Activated gamma-delta T cell treated with Interleukin-2 at 50 U/mL for 16 hours (primary cell): ENCODE results near the gene DDB1.

Source experiments
- DNase-seq: peaks from one replicate; pipeline ENCODE4 v3.0.0-alpha.2; 2020

Gene DDB1

DNA sequence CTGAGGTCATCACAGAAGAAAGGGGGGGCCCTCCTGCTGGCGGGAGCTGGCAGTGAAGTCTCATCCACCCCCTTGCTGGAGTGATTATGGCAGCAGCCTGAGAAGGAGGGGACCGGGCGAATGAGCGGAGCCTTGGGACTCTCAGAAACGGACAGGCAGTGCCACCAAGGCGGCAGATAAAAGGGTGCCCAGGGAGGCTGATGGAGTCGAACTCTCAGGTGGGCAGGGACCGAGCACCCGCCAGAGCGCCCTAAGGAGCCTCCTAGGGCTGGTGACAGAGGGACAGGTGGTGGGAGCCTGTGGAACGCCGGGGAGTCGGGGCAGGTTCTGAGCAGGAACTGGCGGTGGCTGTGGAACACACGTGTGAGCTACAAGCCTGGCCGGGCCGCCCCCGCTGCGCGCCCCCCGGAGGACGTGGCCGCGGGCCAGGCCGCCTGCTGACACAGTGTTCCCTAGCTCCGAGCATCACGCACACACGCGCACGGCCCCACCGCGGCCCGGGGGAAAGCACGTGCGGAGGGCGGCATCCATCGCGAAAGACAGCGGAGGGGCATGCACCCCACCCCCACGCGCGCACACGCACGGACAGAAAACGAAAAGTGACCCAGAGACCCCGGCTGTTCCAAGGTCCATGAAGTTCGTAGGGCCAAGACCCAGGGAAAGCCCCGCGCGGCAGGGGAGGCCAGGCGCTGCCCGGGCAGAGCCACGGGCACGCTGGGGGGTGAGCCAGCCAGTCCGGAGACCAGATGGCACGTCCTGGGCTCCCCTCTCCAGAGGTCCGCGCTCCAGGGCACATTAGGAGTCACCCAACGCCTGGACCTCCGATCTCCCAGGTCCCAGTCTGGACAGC is 38.8 kb downstream of the DDB1 start:
- no peak for DNase-seq

DNA sequence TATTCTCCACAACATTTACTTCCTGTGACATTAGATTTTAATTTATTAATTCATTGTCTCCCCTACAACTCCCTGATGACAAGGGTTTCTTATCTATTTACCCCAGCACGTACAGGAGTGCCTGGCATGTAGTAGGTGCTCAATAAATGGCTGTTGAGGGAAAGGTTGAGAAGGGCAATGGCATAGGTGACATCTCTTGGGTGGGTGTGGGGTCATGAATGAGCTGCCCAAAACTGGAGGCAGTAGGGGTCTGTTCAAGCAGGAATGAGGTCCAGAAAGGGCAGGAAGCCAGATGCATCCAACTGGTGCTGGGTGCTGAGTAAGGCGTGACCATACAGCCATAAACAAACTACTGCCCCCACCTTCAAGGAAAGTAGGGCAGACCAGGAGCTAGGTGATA is 40.5 kb downstream of the DDB1 start:
- DNase-seq = no peak

DNA sequence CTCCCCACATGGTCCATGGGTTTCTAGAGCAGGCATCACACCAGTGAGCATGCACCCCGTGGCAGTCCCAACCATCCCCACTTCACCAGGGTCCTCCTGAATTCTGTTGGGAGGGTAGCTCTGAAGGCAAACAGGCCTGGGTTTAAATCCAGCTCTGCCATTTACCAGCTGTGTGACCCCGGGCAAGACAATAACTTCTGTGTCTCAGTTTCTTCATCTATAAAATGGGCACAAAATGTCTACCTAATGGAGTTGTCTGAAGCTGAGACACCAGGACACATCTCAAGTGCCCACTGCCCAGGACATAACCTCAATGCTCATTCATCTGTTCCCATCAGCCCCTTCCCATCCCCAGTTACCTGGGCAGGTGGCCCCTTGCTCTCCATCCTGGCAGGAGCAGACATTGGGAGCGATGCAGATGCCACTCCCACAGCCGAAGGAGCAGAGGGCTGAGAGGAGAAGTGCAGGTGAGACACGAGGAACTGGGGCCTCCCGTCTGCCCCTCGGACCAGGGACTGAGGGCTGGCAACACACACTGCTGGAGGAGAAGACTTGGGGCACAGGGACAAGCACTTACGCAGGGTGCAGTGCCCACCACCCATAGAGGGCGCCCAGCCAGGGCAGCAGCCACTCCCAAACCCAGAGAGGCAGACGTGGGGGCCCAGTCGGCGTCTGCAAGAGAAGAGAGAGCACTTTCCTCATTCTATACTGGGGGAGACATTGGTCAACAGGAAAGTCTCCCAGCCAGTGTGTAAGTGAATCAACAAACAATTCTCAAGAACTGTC is 41.8 kb downstream of the DDB1 start:
- no peak for DNase-seq

DNA sequence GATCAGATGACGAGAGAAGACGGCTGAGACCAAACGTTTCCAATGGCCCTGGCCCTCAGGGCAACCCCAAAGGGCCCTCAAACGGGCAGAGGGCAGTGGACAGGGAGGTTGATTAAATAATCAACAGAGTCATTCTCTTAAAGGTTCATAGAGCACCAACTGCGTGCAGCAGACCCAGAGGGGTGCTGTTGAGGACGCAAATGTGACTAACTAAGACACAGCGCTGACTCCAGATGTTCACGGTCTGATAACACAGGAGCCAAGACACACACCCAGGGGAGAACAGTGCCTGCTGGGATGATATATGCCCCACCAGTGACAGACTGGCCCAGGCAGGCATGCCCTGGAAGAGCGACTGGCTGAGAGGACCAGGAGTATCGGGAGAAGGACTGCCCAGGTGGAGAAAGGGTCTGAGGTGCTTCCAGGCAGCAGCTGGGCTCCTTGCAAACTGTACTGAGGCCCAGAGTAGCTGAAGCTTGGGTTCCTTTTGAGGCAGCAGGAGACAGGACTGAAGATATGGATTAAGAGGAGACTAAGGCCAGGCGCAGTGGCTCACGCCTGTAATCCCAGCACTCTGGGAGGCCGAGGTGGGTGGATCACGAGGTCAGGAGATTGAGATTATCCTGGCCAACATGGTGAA is 45.4 kb downstream of the DDB1 start:
- DNase-seq = no peak

DNA sequence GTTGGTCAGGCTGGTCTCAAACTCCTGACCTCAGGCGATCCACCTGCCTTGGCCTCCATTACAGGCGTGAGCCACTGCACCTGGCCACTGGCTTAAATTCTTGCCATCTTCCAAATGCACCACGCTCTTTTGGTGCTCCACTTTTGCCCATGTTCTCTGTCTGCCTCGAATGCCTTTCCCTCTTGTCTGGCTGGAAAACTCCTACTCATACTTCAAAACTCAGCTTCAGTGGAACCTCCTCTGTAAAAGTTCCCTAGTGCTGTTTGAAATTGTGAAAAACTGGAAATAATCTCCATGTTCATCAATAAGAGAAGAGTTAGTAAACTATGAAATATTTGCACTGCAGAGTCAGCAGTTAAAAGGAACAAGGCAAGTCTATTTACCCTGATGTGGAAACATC is 49.3 kb downstream of the DDB1 start:
- DNase-seq = no peak

DNA sequence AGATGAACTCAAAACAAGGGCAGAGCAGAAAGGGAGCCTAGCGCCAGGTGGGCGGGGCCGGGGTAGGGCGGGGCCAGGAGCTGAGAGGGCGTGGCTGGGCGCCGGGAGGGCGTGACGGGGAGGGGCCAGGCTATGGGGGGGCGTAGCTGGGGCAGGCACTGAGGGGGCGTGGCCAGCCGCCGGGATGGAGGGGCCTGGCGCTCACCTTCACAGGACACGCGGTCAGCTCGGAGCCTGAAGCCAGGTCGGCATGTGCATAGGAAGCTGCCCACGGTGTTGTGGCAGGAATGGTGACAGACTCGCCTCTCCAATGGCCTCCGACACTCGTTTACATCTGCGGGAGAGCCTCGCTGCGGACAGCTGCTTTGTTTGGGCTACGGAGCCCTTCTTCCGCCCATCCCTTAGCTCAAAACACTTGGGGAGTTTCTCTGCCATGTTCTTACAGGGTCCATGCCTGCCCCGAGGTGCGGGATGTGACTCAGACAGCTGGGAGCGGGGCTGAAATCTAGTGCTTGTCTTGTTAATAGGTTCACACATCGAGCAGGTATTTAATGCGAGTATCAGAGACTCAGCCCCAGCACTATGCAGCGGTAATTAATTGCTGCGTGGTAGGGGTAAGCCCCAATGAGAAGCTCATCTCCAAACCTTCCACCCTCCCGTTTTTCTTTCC is 51.2 kb downstream of the DDB1 start:
- no peak for DNase-seq

DNA sequence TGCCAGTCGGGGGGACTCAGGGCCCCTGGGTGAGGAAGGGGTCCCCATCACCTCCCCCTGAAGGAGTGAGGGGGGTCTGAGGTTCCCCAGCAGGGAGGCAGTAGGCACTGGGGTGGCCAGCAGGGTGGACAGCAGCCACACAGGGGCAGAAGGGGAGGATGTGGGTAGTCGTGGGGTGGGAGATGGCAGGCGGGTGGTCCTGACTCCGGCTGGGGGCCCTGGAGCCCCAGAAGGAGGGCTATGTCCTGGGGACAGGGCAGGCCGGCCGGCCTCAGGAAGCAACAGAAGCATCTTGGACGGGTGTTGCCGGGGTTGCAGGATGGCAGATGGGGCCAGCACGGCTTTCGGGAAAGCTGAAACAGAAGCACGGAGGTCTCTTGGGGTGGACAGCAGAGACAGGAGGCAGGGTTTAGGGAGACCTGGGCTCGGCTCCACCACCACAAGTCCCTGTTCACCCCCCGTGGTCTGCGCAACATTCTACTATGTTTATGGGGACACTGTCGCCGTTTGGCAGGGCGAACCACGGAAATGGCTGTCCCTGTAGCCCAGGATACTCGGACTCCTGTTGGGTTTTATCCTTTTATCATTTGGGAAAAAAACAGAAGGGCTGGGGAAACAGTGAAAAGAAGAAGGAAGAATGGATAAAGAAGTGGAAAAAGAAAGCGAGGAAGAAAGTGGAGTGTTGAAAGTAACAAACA is 51.9 kb downstream of the DDB1 start:
- DNase-seq = no peak

DNA sequence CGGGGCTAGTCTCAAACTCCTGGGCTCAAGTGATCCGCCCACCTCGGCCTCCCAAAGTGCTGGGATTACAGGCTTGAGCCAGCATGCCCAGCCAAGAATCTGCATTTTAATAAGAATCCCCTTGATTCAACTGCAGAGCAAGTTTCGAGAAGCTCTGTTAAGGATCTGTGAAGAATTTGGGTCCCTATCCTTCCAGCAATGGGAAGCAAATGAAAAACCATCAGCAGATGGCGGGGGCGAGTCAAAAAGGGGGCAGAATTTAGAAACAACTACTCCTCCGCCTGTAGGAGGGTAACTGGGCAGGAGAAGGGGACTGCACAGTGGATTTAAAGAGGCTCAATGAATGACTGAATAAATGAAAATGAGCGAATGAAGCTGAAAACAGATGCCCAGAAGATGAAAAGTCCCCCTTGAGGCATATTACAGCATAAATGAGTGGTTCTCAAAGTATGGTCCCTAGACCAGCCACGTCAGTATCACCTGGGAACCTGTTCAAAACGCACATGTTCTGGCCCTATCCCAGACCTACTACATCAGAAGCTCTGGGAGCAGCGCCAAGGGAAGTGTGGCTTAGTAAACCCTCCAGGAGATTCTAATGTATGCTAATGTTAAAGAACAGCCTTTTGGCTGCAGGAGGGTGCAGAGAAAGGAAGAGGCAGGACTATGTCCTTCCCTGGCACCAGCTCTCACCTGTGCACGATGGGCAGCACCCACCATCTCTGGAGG is 52.8 kb downstream of the DDB1 start:
- DNase-seq = no peak

DNA sequence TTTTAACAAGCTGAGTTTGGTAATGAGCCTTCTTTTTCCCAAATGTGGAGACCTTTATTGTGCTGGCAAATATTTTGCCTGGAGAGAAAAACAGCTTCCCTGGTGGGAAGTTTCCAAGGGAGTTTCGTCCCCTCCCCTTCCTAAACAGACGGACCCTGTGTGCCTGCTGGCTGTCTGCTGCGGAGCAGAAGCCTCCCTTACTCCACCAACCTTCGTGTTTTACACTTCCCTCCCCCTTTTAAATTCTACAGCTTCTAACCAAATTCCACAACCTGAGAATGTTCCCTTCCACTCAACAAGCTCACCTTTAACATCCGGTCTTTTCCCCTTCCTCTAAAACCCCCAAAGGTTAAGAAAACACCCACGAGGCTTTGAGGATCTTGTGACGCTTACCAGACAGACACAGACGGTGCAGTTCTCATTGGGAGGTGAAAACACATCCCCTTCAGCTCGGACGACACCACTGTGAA is 54.9 kb downstream of the DDB1 start:
- DNase-seq = no peak

DNA sequence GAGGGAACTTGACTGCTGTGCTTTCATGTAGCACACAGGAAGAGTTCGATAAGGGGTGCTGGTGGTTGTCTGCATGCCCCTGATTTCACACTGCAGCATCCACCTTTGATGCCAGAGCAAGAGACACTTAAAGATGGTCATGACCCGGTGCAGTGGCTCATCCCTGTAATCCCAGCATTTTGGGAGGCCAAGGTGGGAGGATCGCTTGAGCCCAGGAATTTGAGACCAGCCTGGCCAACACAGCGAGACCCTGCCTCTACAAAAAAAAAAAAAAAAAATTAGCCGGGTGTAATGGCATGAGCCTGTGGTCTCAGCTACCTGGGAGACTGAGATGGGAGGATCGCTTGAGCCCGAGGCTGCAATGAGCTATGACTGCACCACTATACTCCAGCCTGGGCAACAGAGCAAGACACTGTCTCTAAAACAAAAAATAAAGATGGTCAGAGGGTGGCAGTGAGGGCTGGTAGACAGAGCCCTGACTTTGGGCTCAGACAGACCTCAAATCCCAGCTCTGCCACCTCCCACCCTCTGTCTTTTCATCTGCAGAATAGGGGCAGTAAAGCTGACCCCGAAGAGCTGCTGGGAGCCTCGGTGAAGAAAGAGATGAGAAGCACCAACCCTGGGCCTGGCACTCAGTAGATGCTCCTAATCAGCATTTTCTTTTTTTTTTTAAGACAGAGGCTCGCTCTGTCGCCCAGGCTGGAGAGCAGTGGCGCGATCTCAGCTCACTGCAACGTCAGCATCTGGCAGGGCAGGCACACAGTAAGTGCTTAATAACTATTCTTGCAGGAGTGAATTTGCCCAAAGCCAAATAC is 55.5 kb downstream of the DDB1 start:
- no peak for DNase-seq

DNA sequence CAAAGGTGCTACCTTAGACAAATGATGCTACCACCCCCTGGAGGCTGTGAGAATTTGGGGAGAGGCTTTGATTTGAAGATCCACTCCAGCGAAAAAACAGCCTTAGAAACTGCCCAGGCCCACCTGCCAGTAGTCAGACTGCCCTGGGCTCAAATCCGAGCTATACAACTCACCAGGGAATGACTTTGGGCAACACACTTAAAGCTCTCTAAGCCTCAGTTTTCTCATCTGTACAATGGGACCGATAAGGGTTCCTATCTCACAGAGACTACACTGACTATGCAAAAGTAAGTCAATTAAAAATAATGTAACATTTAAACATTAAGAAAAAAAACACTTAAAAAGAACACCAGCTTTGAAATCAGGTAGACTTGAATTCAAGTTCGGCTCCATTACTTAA is 57.7 kb downstream of the DDB1 start:
- no peak for DNase-seq

DNA sequence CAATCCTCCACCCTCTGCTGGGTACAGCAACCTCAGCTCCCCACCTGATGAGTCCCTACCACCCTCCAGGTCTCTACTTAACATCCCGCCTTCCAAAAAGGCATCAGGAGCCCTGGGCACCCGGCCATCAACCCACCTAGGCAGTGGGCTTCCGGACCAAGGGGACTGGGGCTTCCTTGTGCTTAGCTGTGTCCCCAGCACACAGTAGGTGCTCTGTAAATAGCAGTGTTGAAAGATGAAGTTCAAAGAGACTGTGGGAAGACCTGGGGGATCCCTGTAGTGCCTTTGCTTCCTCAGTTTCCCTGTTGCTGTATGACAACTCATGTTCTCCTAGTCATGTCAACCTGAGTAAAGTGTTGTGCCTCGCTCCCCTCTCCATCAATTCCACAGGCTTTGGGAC is 58.8 kb downstream of the DDB1 start:
- DNase-seq = no peak

DNA sequence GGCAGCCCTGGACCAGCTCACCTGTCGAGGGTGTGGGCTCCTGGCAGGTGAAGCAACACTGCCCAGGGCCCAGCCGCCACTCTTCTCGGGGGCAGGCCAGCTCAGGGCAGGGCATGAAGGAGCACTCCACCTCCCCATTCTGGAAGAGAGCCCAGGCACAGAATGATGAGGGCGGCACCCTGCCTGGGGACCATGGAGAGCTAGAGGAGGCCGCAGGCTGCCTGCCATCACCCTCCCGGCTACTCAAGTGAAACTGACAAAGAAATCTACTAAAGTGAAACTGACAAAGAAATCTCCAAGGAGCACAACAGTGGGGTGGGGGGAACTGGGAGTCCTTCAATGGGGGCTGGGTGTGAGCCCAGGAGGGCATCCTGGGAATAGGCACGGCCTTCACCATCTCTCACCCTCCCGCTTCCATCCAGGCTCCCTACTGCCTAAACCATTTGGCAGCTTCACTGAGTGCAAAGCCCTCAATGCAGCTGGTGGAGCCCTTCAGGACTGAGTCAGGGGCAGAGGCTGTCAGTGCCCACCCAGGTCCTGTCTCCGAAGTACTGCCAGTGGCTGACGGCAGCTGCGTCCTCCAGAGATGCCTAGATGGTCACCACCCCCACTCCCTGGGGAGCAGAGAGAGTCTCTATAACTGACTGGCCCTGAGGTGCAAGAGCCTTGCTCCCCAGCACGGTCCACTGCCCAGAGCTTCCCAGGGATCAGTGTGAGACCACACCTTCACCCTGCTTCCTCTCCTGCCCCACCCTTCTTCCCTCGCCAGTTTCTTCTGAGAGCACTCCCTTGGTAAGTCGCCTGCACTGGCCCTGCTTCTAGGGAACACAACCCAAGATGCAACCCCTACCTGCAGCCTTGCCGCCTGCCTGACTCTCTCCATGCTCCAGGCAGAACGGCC is 59.5 kb downstream of the DDB1 start:
- no peak for DNase-seq

DNA sequence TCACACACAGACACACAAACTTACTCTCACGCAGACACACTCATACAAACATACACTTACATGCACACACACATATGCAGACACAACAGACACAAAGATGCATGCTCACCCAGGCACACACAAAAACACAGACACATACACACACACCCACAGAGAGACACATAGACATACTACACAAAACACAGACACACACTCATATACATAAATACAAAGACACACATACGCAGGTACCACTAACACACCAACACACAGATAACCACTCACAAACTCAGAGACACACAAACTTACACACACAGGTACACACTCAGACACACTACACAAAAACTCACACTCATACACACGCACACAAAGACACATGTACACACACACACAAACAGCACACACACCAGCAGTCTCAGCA is 60.2 kb downstream of the DDB1 start:
- DNase-seq = no peak

DNA sequence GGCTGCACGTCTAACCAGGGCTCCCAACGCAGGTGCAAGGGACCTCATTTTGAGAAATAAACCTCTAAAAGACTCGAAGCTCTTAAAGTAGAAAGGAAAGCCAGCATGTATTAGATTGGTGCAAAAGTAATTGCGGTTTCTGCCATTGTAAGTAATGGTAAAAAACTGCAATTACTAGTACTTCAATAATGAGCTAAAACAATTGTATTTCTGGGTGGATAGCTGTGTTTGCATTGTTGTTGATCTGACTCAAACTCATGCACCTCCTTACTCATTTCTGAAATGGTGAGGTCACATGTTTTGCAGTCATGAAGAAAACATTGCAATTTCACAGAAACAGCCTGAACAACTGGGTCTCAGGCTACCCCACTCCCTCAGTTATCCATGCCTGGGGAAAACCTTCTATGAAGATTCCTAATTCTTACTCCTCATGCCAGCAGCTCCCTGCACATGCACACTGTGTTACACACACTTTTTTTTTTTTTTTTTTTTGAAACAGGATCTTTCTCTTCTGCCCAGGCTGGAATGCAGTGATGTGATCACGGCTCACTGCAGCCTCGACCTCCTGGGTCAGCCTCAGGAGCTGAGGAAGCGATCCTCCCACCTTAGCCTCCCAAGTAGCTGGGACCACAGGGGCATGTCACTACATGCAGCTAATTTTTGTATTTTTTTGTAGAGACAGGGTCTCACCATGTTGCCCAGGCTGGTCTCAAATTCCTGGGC is 62.4 kb downstream of the DDB1 start:
- DNase-seq = no peak

DNA sequence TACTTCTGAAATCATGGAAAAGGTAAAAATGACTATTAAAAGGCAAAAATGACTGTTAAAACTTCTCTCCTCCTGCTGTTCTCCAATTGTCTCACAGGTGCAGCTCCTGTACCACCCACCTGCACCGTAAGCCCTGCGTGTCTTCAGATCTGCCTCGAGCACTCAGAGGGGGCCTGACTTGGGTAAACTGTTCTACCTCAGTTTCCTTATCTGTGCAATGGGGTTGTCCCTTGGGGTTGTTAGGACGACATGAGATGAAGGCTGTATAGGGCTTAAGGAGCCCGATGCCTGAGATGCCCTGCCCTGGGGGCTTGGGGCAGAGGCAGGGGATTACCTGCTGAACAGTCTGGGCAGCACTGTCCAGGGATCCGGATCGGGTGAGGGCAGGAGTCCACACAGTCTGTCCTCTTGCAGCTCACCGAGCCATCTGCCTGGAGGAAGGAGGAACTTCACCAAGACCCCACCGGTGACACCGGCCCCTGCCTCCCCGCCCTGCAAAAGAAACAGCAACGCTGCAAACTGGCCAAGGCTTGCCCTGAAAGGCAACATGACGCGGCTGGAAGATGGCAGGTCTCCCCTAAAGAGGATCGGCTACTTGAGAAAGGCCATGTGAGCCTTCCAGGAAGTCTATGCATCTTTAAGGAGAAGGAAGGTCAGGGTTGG is 64.2 kb downstream of the DDB1 start:
- no peak for DNase-seq

DNA sequence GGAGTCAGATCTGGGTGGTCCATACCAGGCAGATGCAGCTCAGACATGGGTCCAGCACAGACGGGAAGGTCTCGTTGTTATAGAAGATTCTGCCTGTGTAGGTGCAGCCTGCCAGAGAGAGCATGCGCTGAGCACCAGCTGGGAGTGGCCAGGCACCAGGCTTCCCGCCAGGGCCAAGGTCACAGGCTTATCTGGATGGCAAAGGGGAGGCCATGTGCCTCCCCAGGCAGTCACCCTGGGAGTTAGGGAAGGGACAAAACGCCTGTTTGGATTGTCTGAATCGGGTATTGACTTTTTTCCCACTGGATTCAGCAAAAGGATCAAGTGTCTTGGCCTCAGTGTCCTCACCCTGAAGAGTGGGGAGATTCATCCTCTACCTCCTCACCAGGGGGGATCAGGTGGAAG is 65.5 kb downstream of the DDB1 start:
- DNase-seq = no peak

DNA sequence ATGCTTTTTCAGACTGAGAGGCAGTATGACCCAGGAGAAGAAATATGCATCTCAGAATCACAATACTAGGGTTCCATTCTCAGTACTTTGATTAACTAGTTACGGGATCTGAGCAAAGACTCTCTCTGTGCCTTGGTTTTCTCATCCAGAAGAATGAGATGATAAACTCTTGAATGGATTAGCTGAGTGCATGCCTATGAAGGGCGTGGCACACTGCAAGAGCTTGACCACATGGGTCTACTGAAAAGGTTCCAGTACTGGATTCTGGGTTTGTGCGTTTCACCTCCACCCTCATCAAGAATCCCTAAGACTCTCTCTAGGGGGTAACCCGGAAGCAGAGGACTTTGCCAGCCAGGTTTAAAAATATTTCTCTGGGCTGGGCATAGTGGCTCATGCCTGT is 66.3 kb downstream of the DDB1 start:
- no peak for DNase-seq

DNA sequence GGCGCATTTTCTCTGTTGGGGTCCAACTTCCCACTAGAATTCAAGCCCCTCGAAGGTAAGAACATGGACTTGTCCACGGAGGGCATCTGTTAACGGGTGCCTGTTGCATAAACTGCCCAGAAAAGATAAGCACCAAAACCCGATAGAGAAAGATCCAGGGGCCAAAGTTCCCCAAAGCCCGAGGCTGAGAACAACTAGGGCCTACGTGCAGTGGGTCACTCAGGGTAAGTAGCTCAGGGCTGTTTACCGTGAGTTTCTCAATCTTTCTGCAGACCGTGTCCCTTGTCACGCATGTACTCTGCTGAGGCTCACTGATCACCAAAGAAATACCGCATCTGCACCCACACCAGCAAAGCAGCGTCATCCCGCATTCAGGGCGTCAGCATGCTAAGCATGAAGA is 67.5 kb downstream of the DDB1 start:
- DNase-seq = no peak
